HG03342 (cell line): Measurements from ENCODE around the gene KCNQ2.

Source experiments
- ATAC-seq: cut with Tn5 transposase; IDR thresholded peaks from one replicate; pipeline ENCODE4 v1.9.1; 2021; ENCODE audit warnings: mild to moderate bottlenecking, moderate library complexity; ENCODE audit not compliant: unreplicated experiment

KCNQ2 gene

DNA sequence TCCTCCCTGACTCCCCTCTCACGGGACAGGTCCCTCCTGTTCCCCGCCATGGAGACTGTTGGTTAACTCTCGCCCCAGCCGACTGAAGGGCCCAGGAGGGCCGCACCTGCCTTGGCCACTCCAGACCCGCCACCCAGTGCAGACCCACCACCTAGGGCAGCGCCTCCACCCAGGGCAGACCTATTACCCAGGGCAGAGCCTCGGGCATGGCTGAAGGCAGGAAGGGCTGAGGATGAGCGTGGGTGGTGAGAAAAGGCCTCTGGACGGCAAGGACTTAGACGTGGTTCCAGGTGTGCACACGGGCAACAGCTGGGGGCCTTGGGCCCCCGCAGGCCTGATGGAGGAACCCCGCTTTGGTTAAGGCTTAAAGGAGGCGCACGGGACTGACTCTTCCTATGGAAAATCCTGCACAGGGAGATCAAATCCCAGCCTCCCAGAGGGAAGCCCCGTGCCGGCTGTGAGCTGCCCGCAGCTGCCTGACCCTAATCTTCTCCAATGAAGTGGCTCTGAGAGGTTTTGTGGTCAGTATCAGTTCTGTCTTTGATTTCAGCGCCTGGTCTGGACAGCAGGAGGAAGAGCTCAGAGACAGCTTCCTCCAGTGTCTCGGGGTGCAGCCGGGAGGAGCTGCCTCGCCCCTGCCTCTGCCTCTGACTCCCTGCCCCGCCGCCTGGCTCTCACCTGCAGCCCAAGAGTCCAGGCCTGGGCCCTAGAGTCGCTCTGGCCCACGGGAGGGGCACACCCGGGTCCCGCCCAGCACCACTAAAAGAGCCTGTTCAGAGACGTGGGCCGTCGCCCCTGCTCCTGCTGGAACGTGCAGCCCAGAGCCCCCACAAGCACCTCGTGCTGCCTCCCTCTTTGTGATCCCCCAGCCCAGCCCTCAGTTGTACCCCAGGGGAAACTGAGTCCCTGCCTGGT, 99.2 kb downstream of the KCNQ2 start:
- no peak for ATAC-seq

DNA sequence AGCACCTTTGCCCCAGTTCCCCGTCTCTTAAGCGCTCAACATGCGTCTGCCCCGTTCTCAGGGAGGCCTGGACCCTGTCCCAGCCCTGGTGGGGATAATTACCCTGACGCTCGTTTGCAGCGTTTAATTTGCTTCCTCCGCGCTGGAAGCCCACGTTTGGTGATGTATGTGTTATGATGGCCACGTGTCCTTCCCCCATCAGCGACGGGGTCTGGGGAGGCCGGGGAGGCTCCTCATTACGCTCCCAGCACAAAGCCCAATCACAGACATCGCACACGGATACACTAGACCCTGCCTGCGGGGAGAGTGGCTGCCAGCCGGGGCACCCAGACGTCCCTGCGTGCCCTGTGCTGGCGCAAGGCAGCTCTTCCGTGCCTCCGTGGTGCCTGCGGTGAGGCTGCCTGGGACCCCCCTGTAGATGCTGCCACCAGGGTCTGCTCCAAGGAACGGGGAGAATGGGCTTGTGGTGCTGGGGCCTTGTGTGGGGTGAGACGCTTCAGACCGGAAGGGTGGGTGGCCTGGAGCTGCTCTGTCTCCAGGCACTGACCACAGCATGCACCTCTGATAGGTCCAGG, 101.1 kb downstream of the KCNQ2 start:
- ATAC-seq = no peak

DNA sequence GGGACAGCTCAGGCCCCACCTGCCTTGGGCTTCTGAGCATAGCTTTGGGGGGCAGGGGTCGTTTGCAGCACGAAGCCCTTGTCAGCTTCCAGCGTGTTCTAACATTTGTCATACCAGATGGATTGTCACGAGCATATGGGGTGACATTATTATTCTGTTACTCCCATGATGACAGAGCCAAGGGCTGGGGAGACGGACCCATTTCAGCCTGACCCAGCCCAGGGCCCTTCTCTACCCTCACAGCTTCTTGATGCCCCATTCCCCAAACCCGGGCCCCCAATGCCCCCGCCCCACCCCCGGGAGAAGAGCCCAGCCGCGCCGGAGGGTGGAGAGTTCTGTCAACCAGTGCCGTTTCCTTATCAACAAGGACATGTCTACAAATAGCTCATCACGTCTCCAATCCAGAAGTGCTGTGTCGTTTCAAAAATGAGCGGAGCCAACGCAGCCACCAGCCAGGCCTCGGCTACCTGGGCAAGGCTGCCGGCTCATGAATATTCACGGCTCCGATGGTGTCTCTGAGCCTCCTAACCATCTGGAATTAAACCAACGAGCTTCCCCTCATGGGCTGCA, 101.8 kb downstream of the KCNQ2 start:
- no peak for ATAC-seq

DNA sequence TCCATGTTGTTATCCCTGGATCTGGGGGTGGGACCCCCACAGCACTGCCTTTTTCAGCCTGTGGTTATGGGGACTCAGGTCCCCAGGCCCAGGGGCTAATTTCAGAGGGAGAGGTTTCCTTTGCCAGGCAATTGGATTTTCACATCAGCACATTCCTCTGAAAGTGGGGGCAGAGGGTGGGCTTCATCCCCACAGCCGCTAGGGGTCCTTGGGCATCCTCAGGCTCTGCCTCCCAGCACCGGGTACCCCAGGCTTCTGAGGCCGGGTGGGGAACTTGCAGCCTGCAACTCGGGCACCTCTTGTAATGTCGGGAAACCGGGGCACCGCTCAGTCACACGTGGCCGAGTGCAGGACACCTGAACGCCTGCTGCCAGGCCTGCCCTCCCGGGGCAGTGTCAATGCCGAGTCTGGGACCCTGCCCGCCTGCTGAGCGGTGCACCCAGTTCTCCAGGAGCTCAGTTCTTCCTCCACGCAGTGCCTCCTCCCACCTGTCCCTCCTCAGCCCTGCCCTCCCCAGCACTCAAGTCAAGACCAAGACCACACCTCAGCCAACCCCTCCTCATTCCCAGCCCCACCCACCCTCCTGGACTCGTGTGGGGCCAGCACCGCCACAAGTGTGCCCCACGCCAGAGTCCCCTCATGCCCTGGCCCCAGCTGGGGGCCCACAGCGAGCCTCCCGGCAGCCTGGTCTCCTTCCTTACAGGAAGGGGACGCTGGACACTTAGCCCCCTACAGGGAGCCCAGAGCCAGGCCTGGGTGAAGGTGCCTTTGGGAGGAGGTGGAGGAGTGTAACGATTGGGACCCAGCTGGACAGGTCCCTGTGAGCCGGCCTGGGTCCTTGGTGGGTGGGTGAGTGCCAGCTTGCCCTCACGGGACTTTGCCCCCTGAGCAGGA, 102.5 kb downstream of the KCNQ2 start:
- no peak for ATAC-seq

DNA sequence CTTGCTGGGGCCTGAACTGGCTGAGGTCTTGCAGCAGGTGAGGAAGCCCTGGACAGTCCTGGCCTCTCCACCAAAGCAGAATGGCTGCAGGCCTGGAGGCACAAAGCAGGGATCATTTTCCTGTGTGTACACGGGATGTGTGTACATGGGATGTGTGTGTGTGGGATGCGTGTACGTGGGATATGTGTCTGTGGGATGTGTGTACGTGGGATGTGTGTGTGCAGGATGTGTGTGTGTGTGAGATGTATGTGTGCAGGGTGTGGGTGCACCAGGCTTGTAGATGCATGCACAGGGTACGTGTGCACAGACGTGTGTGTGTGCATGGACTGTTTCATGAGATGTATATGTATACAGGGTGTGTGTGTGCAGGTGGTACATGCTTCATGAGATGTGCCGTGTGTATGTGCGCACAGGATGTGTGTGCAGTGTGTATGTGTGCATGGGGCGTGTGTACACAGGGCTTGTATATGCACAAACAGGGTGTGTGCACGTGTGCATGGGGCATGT, 103.4 kb downstream of the KCNQ2 start:
- ATAC-seq = no peak

DNA sequence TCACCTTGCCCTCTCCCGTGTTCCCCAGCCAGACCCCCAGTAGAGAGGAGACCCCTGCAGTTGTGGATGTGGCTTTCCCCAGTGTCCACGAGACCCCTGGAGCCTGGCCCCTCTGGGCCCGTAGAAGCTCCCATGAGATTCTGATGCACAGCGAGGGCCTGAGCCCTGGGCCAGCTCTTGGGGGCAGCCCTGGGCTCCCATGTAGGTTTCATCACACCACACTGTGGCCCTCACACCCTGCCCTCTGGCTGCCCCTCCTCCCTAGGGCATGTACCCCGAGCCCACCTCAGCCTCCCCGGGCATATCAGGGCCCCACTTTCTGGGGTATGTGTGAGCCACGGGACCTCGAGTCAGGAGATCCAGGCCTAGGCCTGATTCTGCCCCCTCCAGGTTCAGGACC, 104.3 kb downstream of the KCNQ2 start:
- no peak for ATAC-seq

- ATAC-seq = no peak
Observed at GRCh38 chr20:63367446-63368055, 104.9 kb downstream of the KCNQ2 start.

DNA sequence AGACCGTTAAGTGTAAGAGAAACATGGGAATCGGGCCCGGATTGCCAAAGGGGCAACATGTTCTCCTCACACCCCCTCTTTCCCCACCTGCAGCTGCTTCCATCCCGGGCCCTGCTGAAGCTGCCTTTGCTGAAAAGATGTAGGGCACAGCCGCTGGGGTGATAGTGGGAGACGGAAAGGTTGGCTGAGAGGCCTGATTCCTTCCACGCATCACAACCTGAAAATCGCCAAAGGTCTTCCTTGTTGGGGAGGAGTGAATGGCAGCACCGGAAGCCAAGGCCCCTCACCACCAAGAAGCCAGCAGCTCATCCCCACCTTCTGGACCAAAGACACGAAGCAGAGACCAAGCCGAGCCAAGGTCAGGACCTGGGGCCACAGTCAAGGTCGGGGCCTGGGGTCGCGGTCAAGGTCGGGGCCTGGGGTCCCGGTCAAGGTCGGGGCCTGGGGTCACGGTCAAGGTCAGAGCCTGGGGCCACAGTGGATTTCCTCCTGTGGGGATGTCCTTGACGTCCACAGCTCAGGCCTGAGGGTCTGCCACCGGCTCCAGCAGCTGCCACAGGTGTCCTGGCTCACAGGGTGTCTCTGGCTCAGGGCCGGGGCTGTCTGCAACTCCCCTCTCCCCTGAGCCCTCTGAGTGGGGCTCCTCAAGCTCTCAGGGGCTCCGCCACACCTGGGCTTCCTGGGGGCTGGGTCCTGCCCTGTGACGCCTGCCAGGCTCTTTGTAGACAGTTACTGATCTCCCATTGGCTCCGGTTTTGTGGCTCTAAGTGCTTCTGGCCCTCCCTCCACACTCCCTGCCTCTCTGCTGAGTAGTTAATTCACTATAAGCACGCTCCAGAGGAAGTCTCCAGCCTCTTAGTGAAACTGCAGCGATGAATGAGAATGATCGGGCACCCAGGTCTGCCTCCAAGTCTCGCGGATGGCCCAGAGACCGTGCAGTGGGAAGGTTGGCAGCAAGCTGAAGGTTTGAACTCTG, 105.8 kb downstream of the KCNQ2 start:
- ATAC-seq = no peak

DNA sequence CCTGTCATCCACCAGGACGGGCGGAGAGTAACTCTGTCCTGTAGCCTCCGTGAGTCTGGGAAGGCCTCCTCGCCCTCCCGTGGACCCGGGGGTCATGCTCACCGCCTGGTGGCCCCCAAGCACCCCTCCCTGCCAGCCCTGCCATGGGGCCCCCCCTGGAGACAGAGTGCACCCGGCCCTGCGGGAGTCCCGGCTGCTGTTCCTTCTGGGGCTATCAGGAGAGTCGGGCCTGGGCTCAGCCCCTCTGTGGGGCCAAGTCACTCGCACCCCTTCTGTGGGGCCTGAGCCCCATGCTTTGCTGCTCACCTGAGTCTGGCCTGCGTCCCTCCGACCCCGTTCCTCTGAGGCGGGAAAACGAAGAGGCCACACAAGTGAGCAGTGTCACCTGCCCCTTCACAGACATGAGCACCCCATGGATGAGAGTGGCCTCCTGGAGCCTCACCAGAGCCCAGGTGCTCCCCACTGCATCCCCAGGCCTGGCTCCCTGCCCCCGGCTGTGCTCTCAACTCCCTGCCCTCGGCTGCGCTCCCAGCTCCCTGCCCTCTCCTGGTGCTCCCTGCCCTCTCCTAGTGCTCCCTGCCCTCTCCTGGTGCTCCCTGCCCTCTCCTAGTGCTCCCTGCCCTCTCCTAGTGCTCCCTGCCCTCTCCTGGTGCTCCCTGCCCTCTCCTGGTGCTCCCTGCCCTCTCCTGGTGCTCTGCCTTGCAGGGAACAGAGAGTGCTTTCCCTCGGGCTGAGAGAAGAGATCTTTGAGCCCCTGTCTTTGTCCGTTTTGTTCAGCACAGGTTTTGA, 106.7 kb downstream of the KCNQ2 start:
- ATAC-seq = no peak

DNA sequence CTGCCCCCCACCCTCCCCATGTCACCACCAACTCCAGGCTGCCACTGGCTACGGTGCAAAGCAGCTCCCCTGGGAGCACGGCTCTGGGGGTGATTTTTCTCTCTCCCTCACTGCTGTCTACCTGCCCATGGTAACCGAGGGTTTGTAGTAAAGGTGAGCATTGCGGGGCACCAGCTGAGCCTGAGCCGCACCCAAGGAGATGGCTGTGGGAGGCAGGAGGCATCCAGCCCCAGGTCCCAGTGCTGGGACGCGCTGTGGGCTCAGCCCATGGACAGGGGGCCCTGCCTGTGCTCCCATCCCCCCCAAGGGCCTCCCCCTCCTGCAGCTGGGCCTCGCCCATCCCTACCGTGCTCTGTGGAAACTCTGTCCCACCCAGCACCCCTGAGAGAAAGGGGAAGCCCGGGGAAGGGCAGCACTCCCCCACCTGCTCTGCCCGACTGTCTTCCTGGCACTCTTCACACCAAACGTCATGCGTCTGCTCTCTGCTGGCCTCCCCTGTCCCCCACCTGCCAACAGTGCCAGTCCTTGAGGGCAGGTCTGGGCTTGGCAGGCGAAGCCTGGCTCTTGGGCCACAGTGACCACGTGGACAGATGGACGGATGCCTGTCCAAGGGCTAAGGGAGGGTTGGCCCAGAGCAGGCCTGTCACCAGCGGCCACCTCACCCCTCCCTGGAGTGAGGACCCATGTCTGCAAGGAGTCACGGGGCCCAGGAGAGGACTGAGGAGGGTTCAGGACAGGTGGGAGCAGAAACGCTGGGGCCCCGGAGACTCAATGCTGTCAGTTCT, 107.5 kb downstream of the KCNQ2 start:
- no peak for ATAC-seq

DNA sequence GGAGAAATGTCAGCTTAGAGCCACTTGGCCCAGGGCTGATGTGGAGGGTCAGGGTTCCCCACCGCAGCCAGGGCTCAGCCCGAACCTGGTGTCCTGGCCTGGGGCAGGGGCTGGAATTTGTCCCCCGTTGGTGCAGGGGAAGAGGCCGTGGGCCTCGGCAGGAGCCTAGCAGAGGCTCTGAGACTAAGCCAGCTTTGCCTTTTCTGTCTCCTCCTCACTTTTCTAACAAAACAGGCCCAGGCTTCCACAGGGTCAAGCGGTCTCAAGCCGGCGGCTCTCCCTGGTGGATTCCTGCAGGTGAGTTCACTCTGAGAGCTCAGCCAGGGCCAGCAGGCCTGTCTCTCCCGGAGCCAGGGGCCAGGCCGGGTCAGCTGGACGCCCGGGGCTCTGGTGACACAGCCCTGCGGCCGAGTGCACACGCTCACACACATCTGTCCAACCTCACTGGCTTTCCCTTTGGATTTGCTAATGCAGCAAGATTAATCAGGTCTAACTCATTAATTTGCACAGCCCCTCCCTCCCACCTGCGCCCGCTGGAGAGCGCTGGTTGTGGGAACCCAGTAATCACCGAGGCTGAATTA, 108.4 kb downstream of the KCNQ2 start:
- ATAC-seq = no peak

- no peak for ATAC-seq
Observed at GRCh38 chr20:63363013-63363957, 109.2 kb downstream of the KCNQ2 start.

GRCh38 chr20:63362436-63363009, 109.9 kb downstream of the KCNQ2 start:
- ATAC-seq = no peak

- no peak for ATAC-seq
Observed at GRCh38 chr20:63361519-63362435, 110.7 kb downstream of the KCNQ2 start.
